ENCODE data around the gene HS1BP3.

Gene HS1BP3

GRCh38 chr2:20582600-20583221 lies 68.2 kb downstream of the HS1BP3 start:
- DNase-seq, result no peak

GRCh38 chr2:20580690-20581437 lies 70.0 kb downstream of the HS1BP3 start:
- DNase-seq, result no peak

- no peak for DNase-seq
These were observed 71.0 kb downstream of the HS1BP3 start for GRCh38 chr2:20579866-20580265.

GRCh38 chr2:20578895-20579825 lies 71.7 kb downstream of the HS1BP3 start:
- no peak for DNase-seq

- no peak for DNase-seq
These were observed 72.5 kb downstream of the HS1BP3 start for GRCh38 chr2:20578266-20578894.

DNA sequence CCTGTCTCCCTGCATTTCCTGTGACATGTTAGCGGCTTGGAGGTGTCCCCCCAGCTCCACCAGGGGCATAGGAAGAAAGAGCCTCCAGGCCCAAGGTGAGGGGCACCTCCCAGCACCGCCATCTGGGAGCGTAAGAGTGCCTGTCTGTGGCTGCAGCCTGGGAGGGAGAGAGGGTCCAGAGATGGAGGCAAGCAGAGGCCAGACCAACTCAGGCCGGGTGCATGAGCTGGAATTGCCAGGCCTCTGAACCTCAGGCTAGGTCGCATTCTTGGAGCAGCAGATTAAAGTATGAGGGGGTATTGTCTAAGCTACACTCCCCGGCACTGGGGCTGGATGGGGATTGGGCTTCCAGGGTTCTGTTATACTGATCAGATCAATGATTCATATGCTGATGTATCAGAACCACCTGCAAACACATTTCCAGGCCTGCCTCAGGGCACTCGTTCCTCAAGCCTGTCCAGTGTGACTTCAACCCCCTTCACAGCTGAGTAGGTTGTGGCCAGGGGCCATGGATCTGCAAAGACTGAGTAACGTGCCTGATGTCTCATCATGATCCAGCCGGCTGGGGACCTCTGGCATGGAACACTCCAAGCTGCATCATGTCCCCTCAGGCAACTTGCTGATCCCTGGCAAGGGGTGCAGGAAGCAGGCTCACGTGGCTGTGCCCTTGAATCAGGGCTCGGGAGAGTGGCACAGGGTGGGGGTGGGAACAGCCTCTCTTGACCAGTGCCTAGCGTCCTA lies 73.2 kb downstream of the HS1BP3 start:
- no peak for DNase-seq

DNA sequence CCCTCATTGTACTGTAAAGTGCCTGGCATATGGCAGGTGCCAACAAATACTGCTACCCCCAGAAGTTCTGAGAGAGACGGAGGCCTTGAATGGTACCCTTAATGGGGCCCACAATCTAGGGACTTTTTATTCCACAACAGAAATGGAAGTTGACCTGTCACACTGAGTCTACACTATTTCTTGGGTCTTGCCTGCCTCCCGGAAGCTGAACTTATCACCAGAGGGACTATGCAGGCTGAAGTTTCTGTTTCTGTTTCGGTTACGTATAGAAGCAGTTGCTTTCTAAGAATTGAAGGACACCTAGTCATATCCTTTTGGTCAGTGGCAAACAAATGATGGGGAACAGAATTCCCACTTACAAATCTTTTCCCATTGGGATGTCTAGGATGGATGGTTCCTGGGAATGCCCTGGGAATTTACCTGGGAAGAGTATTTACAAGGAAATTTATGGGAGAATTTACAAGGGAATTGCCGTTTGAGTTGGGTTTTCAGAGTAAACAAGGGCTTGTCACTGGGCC lies 74.2 kb downstream of the HS1BP3 start:
- DNase-seq, result peak in 1 of 2 experiments; percentile 14

DNA sequence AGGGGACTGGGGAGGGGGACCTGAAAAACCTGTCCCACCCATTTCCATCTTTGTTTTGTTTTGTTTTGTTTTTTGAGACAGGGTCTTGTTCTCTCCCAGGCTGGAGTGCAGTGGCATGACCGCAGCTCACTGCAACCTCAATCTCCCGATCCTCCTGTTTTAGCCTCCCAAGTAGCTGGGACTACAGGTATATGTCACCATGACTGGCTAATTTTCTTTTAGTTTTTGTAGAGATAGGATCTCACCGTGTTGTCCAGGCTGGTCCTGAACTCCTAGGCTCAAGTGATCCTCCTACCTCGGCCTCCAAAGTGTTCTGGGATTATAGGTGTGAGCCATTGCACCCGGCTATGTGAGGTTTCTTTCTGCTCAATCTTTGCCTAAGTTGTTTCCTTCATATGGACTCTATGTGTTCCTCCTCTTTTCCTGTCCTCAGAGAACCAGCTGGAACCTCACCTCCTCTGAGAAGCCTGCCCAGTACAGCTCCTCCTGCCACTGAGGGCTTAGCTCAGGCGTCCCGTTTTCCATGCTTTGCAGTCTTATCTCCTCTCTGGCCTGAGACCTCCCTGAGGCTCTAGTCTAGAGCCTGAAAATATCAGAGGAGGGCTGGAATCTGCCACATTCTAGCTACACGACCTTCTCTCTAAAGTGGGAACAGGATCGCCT lies 74.8 kb downstream of the HS1BP3 start:
- no peak for DNase-seq

DNA sequence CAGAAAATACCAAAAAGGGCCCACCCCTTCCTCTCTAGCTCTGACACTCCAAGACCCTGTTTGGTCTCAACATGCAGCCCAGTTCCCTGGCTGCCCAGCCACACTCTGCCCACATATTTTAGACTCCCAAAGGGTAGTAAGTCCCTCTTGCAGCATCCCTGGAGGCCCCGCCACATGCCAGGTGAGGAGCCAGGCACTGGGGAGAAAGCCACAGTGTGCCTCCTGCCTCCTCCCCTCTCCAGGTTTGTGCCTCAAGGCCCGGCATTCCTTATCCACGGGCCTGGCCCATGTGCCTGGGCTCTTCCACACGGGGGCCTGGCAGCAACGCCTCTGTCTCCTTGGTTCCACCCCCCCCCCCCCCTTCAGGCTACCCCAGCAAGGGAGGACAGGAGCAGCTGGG lies 75.5 kb downstream of the HS1BP3 start:
- DNase-seq, result no peak

GRCh38 chr2:20574930-20575329 lies 76.0 kb downstream of the HS1BP3 start:
- DNase-seq, result no peak

DNA sequence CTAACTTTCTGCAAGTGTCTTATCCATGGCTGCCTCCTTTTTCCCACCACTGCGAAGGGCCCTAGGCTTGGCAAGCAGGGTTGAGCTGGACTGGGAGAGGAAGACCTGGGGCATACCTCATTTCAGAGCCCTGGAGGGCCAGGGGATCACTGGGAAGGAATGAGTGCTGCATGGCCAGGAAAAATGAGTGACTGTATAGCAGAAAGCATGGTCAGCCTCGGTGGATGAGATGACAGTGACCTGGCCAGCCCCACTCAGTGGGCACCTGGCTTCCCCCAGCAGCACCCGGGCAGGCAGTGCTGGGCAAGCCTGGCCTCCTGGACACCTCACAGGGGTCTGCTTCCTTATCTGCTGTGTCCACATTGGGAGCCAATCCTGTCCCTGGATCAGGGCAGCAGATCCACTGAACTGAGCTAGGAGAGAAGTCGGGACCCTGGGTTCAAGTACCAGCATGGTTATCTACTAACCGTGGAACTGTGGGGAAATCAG lies 76.4 kb downstream of the HS1BP3 start:
- no peak for DNase-seq

DNA sequence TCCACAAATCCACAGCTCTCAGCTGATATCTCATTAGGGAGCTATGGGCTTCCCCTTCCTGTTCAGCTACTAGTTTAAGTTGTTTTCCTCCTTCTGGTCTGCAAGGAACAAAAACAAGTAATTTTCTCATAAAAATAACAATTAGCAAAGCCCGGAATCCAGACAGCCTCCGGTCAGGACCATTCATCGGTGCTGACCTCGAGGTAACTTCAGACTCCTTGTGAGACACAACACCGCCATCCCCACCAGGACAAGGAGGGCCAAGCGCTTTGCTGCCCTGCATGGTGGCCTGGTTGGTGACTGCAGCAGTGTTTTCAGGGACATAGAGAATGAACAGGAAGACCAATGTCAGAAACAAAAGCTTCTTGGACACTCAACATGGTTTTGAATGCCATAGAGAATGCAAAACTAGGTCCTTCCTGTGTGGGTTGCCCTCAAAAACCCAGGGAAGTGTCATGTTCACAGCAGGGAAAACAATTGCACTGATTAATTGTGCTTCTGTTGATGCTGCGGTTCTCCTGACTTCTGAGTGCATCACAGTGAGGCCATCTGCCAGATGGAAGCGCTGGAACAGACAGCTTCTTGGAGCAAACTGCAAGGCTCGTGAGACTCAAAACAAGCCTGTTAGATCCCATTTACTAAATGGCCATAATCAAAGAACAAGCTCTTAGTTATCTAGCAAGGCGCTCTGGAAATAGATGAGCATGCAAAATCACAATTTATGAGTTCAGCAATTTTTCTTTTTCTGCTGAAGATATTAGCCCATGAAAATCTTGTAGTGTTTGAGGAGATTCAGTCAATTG lies 77.1 kb downstream of the HS1BP3 start:
- no peak for DNase-seq

DNA sequence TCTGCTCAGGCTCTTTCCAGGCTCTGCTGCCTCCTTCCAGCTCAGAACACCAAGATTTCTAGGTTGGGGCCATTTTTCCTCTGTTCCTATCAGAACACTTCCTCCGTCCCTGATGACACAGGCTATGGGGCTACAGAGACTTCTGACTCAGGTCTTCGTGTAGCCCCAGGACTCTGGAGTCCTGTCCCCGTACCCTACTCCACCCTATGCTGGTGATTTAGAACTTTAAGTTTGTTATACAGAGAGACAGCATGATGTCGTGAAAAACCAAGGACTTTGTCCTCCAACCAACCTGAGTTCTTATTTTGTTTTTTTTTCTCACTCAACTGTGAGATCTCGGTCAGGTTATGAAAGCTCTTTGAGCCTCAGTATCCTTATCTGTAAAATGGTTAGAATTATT lies 78.7 kb downstream of the HS1BP3 start:
- no peak for DNase-seq

GRCh38 chr2:20571644-20572215 lies 79.2 kb downstream of the HS1BP3 start:
- DNase-seq, result no peak

DNA sequence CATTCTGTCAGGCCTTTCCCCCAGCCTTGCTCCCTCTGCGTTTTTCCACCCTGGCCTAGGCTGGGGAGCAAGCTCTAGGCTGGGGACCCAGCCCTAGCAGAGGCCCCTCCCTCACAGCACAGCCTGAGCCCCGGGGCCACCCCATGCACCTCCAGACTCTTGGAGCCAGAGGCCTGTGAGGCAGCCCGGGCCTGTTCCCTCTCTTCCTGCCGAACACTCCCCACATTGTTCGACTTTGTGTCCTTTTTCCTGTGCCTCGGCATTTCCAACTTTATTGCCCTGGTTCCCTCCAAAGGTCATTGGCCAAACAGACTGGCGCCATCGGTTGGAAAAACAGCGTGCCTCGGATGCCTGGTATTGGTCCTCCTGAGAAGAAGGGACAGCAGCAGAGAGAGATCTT lies 79.7 kb downstream of the HS1BP3 start:
- no peak for DNase-seq

GRCh38 chr2:20570249-20570648 lies 80.6 kb downstream of the HS1BP3 start:
- DNase-seq, result no peak

- DNase-seq, result no peak
These were observed 81.3 kb downstream of the HS1BP3 start for GRCh38 chr2:20569464-20570223.

- DNase-seq, result no peak
These were observed 82.1 kb downstream of the HS1BP3 start for GRCh38 chr2:20568501-20569463.

Measured in activated CD4-positive, alpha-beta T cell treated with anti-CD3 and anti-CD28 coated beads, Interleukin-2, amount 50 U/mL, for 4 hours (primary cell).